Activated CD8-positive, alpha-beta memory T cell treated with anti-CD3 and anti-CD28 coated beads for 1 hour (primary cell): ENCODE data around the gene L1CAM.

ENCODE experiments used
- DNase-seq, 2 donors: peaks; one replicate each; pipeline ENCODE4 v3.0.0-alpha.2; 2020; ENCODE audit warnings: low read depth in 1 of 2; ENCODE audit errors: extremely low read depth in 1 of 2

L1CAM gene

DNA sequence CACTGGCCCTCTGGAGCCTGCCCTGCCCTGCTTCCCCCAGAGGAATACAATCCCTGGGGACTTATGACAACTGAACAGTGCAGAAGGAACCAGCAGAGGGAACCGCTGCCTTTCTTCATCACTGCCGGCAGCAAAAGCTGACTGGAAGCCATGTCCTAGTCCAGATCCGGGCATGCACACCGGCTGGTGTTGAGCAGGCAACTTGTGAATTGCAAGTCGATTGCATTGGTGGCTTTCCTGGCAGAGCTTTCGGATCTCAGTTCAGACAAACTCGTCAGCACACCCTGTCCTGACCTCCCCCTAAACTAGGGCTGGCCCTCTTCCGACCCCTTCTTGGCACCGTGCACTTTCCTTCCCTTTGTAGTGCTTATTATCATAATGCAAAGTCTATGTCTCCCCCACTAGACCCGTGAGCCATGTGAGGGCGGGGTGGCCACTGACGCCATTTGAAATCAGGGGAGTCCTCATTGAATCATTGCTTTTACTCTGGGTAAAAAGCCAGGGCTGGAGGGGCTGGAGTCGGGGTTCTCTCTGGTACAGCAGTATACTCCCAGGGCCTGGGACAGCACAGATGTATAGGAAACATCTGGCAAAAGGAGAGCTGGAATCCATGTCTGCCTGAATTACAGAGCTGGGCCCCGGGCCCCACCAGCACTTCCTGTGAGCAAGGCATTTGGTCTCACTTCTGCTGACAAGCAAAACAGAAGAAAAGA lies 38.3 kb upstream of the L1CAM start:
- no peak for DNase-seq

GRCh38 chrX:153922932-153923857 lies 37.2 kb upstream of the L1CAM start:
- no peak for DNase-seq

GRCh38 chrX:153921511-153922446 lies 35.8 kb upstream of the L1CAM start:
- DNase-seq: no peak

GRCh38 chrX:153921070-153921469 lies 35.1 kb upstream of the L1CAM start:
- no peak for DNase-seq

GRCh38 chrX:153920546-153920945 lies 34.6 kb upstream of the L1CAM start:
- no peak for DNase-seq

DNA sequence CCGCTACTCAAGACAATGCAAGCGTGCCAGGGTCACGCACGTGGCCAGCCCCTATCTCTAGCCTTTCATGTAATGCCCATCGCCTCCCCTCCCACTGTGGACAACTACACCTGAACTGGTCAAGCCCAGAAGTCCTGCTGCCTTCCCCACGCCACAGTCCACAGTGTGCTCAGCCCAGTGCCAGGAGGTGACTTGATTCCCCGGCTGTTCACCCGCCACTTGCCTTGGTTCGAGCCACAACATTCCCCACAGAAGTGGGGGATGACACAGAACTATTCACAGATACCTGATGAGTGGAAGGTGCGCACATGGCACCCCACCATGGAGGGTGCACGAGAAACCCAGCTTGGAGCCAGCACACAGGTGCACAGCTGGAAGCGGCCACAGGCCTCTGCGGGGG lies 33.3 kb upstream of the L1CAM start:
- DNase-seq: no peak

GRCh38 chrX:153917869-153918268 lies 31.9 kb upstream of the L1CAM start:
- no peak for DNase-seq

- DNase-seq: no peak
Observed at GRCh38 chrX:153913701-153914100, 27.7 kb upstream of the L1CAM start.

DNA sequence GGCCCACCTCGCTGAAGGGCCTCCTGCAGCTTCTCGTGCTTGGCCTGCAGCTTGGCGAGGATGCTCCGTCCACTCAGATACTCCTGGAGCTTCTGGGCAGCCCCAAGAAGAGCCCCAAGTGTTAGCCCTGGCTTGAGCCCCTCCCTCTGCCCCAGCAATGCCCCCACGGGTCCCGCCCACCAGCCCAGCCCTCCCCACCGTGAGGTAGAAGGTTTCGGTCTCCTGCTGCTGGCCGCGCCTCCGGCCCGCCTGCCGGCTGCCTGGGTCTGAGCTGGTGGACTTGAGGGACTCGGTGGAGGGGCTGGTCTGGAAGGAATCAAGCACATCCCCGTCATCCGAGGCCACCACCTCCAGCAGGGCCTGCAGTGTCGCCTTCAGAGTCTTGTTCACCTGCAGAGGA lies 27.2 kb upstream of the L1CAM start:
- no peak for DNase-seq

DNA sequence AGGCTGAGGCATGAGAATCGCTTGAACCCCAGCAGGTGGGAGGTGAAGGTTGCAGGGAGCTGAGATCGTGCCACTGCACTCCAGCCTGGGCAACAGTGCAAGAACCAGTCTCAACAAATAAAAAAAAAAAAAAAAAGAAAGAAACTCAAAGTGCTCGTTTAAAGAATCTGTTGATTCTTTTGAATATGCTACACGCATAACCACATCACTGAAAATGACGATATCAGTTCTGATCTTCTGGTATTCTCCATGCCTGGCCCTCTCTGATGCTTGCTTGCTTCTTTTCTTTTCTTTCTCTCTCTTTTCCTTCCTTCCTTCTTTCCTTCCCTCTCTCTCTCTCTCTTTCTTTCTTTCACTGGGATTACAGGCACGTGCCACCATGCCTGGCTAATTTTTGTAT lies 25.8 kb upstream of the L1CAM start:
- DNase-seq: no peak

DNA sequence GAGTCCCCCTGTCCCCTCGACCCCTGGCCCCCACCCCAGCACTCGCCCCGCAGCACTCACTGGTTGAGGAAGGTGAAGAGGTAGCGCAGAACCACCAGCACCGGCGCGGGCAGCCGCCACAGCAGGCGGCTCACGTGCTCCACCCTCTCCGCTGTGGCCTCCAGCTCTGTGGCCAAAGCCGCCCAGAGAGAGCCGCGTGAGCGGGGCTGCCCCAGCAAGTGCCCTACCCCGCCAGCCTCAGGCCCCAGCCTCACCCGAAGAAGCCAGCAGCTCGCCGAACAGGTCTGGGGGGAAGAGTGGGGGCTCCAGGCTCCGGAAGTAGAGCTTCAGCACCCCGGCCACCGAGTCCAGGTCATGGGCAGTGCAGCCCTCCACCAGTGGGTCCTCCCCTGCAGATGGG lies 24.5 kb upstream of the L1CAM start:
- no peak for DNase-seq

GRCh38 chrX:153909980-153910360 lies 24.0 kb upstream of the L1CAM start:
- no peak for DNase-seq

DNA sequence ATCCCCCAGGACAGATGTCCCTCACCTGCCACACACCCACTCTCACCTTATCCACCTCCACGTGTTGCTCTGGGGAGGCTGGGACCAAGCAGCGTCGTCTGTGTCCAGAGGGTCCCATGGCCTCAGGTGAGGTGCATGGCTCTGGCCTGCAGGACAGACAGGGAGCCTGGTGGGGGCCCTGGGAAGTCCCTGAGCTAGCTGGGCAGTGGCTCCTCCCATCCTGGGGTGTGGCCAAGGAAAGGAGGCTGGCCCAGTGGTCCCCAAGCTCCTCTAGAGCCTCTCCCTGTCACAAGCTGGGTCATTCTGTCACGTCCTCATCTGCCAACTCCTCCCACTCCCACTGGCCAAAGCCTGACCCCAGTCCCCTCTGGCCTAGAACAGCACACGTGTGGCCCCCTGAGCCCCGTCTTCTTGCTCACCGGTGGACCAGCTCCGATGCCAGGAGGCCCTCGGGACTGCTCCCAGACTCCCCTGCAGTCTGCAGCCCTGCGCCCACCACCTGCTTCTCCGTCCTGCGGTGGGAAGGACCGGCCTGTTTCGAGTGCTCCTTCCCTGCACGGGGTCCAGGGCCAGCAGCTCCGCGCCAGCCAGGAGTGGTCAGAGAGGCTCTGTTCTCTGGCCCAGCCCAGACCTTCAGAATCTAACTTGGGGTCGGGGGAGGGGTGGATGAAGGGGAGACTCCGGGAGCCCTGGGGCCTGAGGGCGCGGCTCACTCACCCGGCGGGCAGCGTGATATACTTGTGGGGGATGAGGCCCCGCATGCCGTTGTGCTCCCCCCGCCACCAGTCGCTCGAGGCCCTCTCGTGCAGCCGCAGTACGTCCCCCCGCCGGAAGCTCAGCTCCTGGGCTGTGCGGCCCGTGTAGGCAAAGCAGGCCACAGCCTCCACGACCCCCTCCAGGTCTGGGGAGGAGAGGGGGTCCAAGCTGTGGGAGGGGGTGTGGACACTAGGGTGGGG lies 23.3 kb upstream of the L1CAM start:
- DNase-seq: no peak

DNA sequence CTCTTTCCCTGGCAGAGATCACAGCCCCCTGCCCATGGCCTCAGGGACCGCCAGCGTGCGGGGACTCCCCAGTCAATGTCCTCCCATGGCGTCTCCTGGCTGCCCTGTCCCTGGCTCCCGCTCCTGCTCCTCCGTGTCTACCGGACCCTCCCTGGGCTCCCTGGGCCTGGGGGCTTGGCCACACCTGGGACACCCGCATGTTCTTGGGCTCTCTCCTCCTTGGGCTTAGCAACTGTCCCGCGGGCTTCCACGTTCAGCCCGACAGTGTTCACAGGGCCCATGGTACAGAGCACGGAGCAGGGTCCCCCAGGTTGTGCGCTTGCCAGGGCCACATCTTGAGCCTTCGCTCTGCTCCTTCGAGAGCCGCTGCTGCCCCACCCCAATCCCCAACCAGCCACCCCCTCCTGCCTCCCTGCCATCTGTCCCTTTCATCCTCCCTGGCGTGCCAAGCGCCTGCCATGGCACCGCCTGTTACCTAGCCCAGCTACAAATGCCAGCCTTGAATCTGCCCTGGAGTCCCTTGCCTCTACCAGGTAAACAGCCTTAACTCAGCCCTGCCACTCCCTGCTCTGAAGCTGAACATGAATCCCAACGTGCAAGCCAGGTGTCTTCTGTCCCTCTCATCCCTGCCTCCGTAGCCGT lies 22.4 kb upstream of the L1CAM start:
- no peak for DNase-seq

- no peak for DNase-seq
Observed at GRCh38 chrX:153907456-153907855, 21.5 kb upstream of the L1CAM start.

DNA sequence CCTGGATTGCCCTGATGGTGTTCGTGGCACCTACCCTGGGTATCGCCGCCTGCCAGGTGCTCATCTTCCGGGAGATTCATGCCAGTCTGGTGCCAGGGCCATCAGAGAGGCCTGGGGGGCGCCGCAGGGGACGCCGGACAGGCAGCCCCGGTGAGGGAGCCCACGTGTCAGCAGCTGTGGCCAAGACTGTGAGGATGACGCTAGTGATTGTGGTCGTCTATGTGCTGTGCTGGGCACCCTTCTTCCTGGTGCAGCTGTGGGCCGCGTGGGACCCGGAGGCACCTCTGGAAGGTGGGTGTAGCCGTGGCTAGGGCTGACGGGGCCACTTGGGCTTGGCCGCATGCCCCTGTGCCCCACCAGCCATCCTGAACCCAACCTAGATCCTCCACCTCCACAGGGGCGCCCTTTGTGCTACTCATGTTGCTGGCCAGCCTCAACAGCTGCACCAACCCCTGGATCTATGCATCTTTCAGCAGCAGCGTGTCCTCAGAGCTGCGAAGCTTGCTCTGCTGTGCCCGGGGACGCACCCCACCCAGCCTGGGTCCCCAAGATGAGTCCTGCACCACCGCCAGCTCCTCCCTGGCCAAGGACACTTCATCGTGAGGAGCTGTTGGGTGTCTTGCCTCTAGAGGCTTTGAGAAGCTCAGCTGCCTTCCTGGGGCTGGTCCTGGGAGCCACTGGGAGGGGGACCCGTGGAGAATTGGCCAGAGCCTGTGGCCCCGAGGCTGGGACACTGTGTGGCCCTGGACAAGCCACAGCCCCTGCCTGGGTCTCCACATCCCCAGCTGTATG lies 20.3 kb upstream of the L1CAM start:
- DNase-seq: no peak

GRCh38 chrX:153905481-153906095 lies 19.6 kb upstream of the L1CAM start:
- DNase-seq: no peak
